Ishikawa (cell line): ENCODE measurements around the gene EEFSEC.

Source experiments
- CEBPB ChIP-seq: IDR thresholded peaks from 2 replicates; pipeline ENCODE4 v1.6.1; 2012
- CREB1 ChIP-seq: IDR thresholded peaks from 2 replicates; pipeline ENCODE4 v1.6.1; 2012; ENCODE audit warnings: low read depth
- EGR1 ChIP-seq: IDR thresholded peaks from 2 replicates; pipeline ENCODE4 v1.6.1; 2012
- EP300 ChIP-seq: IDR thresholded peaks from 2 replicates; pipeline ENCODE4 v1.6.1; 2012; ENCODE audit warnings: borderline replicate concordance
- NFIC ChIP-seq: IDR thresholded peaks from 2 replicates; pipeline ENCODE4 v1.6.1; 2012
- RAD21 ChIP-seq: IDR thresholded peaks from 2 replicates; pipeline ENCODE4 v1.6.1; 2012; ENCODE audit warnings: low read depth
- REST ChIP-seq: IDR thresholded peaks from 2 replicates; pipeline ENCODE4 v1.6.1; 2012; ENCODE audit warnings: low read depth, mild to moderate bottlenecking
- TAF1 ChIP-seq: IDR thresholded peaks from 2 replicates; pipeline ENCODE4 v1.6.1; 2012; ENCODE audit warnings: low read depth, mild to moderate bottlenecking
- TCF12 ChIP-seq: IDR thresholded peaks from 2 replicates; pipeline ENCODE4 v1.6.1; 2012; ENCODE audit warnings: low read depth
- TEAD4 ChIP-seq: IDR thresholded peaks from 2 replicates; pipeline ENCODE4 v1.6.1; 2012
- YY1 ChIP-seq: IDR thresholded peaks from 2 replicates; pipeline ENCODE4 v1.6.1; 2012; ENCODE audit warnings: low read depth
- TF ChIP-seq, protein P1 (sequence below): IDR thresholded peaks from 2 replicates; pipeline ENCODE4 v1.6.1; 2012

- TF ChIP-seq RAD21 (no peak), TEAD4 (no peak), EP300 (no peak), YY1 (no peak), REST (no peak), CEBPB (no peak), CREB1 (no peak), TCF12 (no peak), NFIC (no peak), EGR1 (no peak), TAF1 (no peak)
- TF ChIP-seq, protein P1, sequence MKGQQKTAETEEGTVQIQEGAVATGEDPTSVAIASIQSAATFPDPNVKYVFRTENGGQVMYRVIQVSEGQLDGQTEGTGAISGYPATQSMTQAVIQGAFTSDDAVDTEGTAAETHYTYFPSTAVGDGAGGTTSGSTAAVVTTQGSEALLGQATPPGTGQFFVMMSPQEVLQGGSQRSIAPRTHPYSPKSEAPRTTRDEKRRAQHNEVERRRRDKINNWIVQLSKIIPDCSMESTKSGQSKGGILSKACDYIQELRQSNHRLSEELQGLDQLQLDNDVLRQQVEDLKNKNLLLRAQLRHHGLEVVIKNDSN = no peak
Observed at GRCh38 chr3:128349963-128350599, 196.8 kb downstream of the EEFSEC start.
